VCaP (cell line): ENCODE data around the gene FANCL.
"Not testable (repeated sequence)": the region's sequence is repeated elsewhere in the genome, so short reads cannot be mapped to it uniquely, and the experiment has no call there.

Source experiments
- H3K27ac ChIP-seq: fragments of 450-650 bp; 2 replicates; pipeline ENCODE4 v1.5.1; 2017
- TF ChIP-seq, protein P1 (sequence below): fragments of 450-650 bp; conservative IDR thresholded peaks from 2 replicates; pipeline ENCODE4 v1.5.1; 2017; ENCODE audit warnings: mild to moderate bottlenecking, moderate library complexity

FANCL gene

DNA sequence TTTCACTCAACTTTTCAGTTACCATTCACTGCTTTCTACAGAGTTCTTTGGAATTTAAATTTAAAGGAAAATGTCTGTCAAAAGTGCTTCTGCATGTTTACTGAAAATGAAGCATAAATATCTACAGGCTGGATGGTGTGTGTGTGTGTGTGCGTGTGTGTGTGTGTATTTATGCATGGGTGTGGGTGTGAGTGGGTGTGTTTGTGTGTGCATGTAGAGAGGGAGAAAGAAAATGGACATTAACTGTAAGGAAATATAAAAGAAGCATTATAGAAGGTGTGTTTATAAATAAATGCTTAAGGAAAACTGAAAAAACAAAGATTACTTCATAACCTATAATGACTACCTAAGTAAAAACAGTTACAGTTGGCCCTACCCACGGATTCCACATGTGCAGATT is 43.2 kb downstream of the FANCL start:
- H3K27ac ChIP-seq: no peak overlapping the region
- TF ChIP-seq, protein P1, sequence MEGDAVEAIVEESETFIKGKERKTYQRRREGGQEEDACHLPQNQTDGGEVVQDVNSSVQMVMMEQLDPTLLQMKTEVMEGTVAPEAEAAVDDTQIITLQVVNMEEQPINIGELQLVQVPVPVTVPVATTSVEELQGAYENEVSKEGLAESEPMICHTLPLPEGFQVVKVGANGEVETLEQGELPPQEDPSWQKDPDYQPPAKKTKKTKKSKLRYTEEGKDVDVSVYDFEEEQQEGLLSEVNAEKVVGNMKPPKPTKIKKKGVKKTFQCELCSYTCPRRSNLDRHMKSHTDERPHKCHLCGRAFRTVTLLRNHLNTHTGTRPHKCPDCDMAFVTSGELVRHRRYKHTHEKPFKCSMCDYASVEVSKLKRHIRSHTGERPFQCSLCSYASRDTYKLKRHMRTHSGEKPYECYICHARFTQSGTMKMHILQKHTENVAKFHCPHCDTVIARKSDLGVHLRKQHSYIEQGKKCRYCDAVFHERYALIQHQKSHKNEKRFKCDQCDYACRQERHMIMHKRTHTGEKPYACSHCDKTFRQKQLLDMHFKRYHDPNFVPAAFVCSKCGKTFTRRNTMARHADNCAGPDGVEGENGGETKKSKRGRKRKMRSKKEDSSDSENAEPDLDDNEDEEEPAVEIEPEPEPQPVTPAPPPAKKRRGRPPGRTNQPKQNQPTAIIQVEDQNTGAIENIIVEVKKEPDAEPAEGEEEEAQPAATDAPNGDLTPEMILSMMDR: no peak

DNA sequence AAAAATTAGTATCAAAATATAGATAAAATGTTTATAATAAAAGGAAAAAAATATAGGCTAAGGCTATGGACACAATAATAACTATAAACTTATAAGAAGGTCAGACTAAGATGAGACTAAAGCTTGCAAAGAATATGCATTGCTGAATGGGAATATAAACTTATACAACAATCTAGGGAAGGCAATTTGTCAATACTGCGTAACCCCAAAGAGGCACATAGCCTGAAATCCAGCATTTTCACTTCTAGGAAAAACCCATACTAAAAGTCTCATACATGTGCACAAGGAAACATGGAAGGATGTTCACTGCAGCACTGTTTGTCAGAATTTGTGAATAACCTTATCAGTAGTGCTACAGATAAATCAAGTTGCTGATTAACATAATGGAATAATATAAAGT is 45.5 kb downstream of the FANCL start:
- TF ChIP-seq, protein P1: no peak

DNA sequence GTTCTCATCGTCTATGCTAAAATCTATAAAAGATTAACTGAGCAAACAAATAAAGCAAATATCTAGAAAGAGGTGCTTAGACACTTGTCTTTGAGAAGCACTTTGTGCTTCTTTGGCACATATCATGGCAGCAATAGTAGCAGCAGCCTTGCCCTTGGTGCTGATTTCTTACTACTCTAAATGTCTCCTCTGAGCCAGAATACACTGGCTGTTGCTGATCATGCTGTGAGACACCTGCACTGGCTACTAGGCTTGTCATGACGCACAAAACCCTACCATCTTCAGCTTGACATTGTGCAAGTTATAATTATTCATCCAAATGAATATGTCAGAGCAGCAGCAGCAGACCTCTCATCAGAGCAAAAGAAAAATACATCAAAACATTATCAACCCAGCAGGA is 46.7 kb downstream of the FANCL start:
- no peak overlapping the region for H3K27ac ChIP-seq
- TF ChIP-seq, protein P1: no peak

More for the DNA sequence above, 45.5 kb downstream of the FANCL start:
- H3K27ac ChIP-seq: no peak overlapping the region

DNA sequence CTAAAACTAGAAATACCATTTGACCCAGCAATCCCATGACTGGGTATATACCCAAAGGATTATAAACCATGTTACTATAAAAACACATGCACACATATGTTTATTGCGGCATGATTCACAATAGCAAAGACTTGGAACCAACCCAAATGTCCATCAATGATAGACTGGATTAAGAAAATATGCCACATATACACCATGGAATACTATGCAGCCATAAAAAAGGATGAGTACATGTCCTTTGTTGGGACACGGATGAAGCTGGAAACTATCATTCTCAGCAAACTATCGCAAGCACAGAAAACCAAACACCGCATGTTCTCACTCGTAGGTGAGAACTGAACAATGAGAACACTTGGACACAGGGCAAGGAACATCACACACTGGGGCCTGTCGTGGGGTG is 54.1 kb downstream of the FANCL start:
- not testable (repeated sequence) for H3K27ac ChIP-seq

DNA sequence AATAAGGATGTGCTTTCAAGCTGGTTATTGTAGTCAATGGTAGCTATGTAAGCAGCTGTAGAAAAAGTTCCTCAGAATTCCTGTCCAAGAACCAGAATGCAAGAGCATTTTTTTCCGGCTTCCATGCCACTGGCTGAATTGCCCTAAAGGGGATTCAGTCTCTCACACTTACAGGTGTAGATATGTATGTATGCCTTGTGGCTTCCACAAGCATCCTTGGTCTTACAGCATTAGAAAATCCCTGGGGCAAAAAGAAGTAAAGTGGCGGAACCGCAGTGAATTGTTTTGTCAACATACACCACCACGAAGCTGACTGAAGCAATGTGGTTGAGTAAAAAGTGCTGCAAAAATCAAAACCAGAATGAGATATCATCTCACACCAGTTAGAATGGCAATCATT is 54.6 kb downstream of the FANCL start:
- TF ChIP-seq, protein P1: no peak
- no peak overlapping the region for H3K27ac ChIP-seq

DNA sequence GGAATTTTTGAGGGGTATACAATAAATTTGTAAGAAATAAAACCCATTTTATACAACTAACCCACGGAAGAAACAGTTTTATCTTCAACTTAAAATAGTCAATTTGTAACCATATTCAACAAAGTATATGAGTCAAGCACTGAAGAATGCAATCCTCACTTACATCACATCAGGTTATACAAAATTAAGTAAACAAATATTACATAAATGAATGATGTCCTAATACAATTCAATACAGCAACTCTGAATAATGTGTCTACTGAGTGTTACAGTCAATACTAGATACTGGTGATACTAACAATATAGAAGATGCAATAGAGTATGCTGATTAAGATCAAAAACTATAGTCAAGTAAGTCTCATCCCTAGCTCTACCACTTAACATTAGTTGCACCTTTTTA is 58.6 kb downstream of the FANCL start:
- TF ChIP-seq, protein P1: no peak
- H3K27ac ChIP-seq: no peak overlapping the region

DNA sequence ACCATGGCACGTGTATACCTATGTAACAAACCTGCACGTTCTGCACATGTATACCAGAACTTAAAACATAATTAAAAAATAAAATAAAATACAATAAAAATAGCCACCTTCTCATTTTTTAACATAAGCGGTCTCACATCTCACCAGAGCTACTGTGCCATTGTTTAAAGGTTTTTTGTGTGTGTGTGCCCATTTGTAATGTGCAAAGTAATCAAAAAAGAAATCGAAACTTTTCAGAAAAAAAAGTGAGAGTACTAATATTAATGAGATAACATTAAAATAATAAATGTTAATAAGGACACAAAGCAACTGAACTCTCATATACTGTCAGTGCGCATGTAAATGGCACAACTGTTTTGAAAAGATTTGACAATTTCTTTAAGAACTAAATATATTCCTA is 60.5 kb downstream of the FANCL start:
- TF ChIP-seq, protein P1: no peak
- no peak overlapping the region for H3K27ac ChIP-seq

DNA sequence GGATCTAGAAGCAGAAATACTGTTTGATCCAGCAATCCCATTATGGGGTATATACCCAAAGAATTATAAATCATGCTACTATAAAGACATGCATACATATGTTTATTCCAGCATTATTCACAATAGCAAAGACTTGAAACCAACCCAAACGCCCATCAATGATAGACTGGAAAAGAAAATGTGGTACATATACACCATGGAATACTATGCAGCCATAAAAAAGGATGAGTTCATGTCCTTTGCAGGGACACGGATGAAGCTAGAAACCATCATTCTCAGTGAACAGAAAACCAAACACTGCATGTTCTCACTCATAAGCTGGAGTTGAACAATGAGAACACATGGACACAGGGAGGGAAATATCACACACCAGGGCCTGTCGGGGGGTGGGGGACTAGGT is 61.0 kb downstream of the FANCL start:
- not testable (repeated sequence) for H3K27ac ChIP-seq

DNA sequence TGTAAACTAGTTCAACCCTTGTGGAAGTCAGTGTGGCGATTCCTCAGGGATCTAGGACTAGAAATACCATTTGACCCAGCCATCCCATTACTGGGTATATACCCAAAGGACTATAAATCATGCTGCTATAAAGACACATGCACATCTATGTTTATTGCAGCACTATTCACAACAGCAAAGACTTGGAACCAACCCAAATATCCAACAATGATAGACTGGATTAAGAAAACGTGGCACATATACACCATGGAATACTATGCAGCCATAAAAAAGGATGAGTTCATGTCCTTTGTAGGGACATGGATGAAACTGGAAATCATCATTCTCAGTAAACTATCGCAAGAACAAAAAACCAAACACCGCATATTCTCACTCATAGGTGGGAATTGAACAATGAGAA is 63.9 kb downstream of the FANCL start:
- H3K27ac ChIP-seq: not testable (repeated sequence)

DNA sequence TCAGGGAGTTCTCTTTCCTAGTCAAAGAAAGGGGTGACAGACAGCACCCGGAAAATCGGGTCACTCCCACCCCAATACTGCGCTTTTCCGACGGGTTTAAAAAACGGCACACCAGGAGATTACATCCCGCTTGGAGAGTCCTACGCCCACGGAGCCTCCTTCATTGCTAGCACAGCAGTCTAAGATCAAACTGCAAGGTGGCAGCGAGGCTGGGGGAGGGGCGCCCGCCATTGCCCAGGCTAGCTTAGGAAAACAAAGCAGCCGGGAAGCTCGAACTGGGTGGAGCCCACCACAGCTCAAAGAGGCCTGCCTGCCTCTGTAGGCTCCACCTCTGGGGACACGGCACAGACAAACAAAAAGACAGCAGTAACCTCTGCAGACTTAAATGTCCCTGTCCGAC is 69.3 kb downstream of the FANCL start:
- H3K27ac ChIP-seq: not testable (repeated sequence)

DNA sequence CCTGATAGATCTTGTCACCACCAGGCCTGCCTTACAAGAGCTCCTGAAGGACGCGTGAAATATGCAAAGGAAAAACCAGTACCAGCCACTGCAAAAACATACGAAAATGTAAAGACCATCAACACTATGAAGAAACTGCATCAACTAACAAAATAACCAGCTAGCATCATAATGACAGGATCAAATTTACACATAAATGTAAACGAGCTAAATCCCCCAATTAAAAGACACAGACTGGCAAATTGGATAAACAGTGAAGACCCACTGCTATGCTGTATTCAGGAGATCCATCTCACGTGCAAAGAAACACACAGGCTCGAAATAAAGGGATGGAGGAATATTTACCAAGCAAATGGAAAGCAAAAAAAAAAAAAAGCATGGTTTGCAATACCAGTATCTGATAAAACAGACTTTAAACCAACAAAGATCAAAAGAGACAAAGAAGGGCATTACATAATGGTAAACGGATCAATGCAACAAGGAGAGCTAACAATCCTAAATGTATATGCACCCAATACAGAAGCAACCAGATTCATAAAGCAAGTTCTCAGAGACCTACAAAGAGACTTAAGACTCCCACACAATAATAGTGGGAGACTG is 70.7 kb downstream of the FANCL start:
- H3K27ac ChIP-seq: not testable (repeated sequence)

DNA sequence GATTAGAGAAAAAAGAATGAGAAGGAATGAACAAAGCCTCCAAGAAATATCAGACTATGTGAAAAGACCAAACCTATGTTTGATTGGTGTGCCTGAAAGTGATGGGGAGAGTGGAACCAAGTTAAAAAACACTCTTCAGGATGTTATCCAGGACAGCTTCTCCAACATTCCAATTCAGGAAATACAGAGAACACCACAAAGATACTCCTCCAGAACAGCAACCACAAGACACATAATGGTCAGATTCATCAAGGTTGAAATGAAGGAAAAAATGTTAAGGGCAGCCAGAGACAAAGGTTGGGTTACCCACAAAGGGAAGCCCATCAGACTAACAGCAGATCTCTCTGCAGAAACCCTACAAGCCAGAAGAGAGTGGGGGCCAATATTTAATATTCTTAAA is 71.3 kb downstream of the FANCL start:
- H3K27ac ChIP-seq: not testable (repeated sequence)

DNA sequence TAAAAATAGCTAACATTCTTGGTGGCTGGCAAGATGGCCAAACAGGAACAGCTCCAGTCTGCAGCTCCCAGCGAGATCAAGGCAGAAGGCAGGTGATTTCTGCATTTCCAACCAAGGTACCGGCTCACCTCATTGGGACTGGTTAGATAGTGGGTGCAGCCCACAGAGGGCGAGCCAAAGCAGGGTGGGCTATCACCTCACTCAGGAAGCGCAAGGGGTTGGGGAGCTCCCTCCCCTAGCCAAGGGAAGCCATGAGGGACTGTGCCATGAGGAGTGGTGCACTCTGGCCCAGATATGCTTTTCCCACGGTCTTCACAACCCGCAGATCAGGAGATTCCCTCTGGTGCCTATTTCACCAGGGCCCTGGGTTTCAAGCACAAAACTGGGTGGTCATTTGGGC is 73.0 kb downstream of the FANCL start:
- H3K27ac ChIP-seq: not testable (repeated sequence)
